ENCODE results near the gene PDLIM4. TPM values are rescaled to one million over a fixed set of nuclear protein-coding genes. Genes with fewer than 3 reads are reported as not detected.

The PDLIM4 gene
- total and polyA plus RNA-seq, 2 experiments from 2014 or later = 25.2 to 31.8 TPM

DNA sequence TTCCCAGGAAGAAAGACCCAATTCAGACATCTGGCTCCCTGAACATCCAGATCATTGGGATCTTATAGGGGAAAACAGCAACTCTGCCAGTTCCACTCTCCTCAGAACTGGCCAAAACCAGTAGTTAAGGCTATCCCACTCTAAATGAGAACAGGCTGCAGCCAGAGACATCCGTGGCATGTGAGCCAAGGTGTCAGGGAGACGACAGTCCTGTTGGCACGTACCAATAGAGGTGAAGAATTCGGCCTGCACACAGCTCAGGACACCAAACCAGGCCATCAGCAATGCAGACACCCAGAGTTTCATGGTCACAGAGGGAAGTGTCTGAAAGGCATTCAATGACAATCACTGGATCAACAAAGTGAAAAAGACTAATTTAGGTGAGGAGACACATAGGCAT is 39.2 kb upstream of the PDLIM4 start:
- Histone ChIP-seq H3F3A (replicated peaks; ENCODE audit: low read depth) (no peaks in the 10 kb centered on the region), H3K4me2 (no peak overlapping the region), H3K27me3 (ENCODE audit: insufficient read depth) (no peaks in the 10 kb centered on the region), H3K9me2 (ENCODE audit: insufficient read depth) (no peaks in the 10 kb centered on the region), H3K27ac (ENCODE audit: low read depth) (no peak overlapping the region), H3K79me2 (replicated peaks; ENCODE audit: insufficient read depth) (no peaks in the 10 kb centered on the region), H3K4me3 (no peak overlapping the region), H2AFZ (no peak overlapping the region), H4K20me1 (replicated peaks; ENCODE audit: insufficient read depth) (no peaks in the 10 kb centered on the region), H3K36me3 (ENCODE audit: insufficient read depth) (no peaks in the 10 kb centered on the region), H3K4me1 (ENCODE audit: insufficient read depth) (no peaks in the 10 kb centered on the region)
- ATAC-seq (no peak), DNase-seq (ENCODE audit: low spot score) (no peak)
- Mint-ChIP-seq H3K9me3 (no peaks in the 10 kb centered on the region), H3K36me3 (ENCODE audit: low read depth) (no peaks in the 10 kb centered on the region), H3K27ac (no peak overlapping the region), H3K4me1 (no peaks in the 10 kb centered on the region; the same call in 2 of the 3 replicates), H3K27me3 (ENCODE audit: insufficient read depth, low read depth, poor library complexity) (peaks cover 5% of the 10 kb centered on the region), H3K4me3 (no peak overlapping the region)
- TF ChIP-seq, protein P1, sequence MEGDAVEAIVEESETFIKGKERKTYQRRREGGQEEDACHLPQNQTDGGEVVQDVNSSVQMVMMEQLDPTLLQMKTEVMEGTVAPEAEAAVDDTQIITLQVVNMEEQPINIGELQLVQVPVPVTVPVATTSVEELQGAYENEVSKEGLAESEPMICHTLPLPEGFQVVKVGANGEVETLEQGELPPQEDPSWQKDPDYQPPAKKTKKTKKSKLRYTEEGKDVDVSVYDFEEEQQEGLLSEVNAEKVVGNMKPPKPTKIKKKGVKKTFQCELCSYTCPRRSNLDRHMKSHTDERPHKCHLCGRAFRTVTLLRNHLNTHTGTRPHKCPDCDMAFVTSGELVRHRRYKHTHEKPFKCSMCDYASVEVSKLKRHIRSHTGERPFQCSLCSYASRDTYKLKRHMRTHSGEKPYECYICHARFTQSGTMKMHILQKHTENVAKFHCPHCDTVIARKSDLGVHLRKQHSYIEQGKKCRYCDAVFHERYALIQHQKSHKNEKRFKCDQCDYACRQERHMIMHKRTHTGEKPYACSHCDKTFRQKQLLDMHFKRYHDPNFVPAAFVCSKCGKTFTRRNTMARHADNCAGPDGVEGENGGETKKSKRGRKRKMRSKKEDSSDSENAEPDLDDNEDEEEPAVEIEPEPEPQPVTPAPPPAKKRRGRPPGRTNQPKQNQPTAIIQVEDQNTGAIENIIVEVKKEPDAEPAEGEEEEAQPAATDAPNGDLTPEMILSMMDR (conservative IDR thresholded peaks at IDR 0.05; ENCODE audit: low read depth in 2 of 2) = no peak
- TF ChIP-seq ZNF114 (CRISPR knock-in tag; IDR thresholded peaks at IDR 0.05) = no peak
- no peak for TF ChIP-seq STAT1 (IDR thresholded peaks at IDR 0.05; ENCODE audit: unreplicated experiment)
- TF ChIP-seq JUNB (IDR thresholded peaks at IDR 0.05; ENCODE audit: unreplicated experiment) = no peak
- TF ChIP-seq, protein P2, sequence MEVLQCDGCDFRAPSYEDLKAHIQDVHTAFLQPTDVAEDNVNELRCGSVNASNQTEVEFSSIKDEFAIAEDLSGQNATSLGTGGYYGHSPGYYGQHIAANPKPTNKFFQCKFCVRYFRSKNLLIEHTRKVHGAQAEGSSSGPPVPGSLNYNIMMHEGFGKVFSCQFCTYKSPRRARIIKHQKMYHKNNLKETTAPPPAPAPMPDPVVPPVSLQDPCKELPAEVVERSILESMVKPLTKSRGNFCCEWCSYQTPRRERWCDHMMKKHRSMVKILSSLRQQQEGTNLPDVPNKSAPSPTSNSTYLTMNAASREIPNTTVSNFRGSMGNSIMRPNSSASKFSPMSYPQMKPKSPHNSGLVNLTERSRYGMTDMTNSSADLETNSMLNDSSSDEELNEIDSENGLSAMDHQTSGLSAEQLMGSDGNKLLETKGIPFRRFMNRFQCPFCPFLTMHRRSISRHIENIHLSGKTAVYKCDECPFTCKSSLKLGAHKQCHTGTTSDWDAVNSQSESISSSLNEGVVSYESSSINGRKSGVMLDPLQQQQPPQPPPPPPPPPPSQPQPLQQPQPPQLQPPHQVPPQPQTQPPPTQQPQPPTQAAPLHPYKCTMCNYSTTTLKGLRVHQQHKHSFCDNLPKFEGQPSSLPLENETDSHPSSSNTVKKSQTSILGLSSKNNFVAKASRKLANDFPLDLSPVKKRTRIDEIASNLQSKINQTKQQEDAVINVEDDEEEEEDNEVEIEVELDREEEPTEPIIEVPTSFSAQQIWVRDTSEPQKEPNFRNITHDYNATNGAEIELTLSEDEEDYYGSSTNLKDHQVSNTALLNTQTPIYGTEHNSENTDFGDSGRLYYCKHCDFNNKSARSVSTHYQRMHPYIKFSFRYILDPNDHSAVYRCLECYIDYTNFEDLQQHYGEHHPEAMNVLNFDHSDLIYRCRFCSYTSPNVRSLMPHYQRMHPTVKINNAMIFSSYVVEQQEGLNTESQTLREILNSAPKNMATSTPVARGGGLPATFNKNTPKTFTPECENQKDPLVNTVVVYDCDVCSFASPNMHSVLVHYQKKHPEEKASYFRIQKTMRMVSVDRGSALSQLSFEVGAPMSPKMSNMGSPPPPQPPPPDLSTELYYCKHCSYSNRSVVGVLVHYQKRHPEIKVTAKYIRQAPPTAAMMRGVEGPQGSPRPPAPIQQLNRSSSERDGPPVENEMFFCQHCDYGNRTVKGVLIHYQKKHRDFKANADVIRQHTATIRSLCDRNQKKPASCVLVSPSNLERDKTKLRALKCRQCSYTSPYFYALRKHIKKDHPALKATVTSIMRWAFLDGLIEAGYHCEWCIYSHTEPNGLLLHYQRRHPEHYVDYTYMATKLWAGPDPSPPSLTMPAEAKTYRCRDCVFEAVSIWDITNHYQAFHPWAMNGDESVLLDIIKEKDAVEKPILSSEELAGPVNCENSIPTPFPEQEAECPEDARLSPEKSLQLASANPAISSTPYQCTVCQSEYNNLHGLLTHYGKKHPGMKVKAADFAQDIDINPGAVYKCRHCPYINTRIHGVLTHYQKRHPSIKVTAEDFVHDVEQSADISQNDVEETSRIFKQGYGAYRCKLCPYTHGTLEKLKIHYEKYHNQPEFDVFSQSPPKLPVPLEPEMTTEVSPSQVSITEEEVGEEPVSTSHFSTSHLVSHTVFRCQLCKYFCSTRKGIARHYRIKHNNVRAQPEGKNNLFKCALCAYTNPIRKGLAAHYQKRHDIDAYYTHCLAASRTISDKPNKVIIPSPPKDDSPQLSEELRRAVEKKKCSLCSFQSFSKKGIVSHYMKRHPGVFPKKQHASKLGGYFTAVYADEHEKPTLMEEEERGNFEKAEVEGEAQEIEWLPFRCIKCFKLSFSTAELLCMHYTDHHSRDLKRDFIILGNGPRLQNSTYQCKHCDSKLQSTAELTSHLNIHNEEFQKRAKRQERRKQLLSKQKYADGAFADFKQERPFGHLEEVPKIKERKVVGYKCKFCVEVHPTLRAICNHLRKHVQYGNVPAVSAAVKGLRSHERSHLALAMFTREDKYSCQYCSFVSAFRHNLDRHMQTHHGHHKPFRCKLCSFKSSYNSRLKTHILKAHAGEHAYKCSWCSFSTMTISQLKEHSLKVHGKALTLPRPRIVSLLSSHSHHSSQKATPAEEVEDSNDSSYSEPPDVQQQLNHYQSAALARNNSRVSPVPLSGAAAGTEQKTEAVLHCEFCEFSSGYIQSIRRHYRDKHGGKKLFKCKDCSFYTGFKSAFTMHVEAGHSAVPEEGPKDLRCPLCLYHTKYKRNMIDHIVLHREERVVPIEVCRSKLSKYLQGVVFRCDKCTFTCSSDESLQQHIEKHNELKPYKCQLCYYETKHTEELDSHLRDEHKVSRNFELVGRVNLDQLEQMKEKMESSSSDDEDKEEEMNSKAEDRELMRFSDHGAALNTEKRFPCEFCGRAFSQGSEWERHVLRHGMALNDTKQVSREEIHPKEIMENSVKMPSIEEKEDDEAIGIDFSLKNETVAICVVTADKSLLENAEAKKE (CRISPR knock-in tag; IDR thresholded peaks at IDR 0.05) = no peak
- no peak for TF ChIP-seq POLR2AphosphoS5 (IDR thresholded peaks at IDR 0.05; ENCODE audit: low read depth)
- TF ChIP-seq, protein P3, sequence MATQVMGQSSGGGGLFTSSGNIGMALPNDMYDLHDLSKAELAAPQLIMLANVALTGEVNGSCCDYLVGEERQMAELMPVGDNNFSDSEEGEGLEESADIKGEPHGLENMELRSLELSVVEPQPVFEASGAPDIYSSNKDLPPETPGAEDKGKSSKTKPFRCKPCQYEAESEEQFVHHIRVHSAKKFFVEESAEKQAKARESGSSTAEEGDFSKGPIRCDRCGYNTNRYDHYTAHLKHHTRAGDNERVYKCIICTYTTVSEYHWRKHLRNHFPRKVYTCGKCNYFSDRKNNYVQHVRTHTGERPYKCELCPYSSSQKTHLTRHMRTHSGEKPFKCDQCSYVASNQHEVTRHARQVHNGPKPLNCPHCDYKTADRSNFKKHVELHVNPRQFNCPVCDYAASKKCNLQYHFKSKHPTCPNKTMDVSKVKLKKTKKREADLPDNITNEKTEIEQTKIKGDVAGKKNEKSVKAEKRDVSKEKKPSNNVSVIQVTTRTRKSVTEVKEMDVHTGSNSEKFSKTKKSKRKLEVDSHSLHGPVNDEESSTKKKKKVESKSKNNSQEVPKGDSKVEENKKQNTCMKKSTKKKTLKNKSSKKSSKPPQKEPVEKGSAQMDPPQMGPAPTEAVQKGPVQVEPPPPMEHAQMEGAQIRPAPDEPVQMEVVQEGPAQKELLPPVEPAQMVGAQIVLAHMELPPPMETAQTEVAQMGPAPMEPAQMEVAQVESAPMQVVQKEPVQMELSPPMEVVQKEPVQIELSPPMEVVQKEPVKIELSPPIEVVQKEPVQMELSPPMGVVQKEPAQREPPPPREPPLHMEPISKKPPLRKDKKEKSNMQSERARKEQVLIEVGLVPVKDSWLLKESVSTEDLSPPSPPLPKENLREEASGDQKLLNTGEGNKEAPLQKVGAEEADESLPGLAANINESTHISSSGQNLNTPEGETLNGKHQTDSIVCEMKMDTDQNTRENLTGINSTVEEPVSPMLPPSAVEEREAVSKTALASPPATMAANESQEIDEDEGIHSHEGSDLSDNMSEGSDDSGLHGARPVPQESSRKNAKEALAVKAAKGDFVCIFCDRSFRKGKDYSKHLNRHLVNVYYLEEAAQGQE (IDR thresholded peaks at IDR 0.05; ENCODE audit: unreplicated experiment) = no peak
- TF ChIP-seq EZH2phosphoT487 (IDR thresholded peaks at IDR 0.05; ENCODE audit: unreplicated experiment) = no peak
- TF ChIP-seq CREB1 (CRISPR knock-in tag; IDR thresholded peaks at IDR 0.05; ENCODE audit: low read depth) = no peak
- TF ChIP-seq, protein P4, sequence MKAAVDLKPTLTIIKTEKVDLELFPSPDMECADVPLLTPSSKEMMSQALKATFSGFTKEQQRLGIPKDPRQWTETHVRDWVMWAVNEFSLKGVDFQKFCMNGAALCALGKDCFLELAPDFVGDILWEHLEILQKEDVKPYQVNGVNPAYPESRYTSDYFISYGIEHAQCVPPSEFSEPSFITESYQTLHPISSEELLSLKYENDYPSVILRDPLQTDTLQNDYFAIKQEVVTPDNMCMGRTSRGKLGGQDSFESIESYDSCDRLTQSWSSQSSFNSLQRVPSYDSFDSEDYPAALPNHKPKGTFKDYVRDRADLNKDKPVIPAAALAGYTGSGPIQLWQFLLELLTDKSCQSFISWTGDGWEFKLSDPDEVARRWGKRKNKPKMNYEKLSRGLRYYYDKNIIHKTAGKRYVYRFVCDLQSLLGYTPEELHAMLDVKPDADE (IDR thresholded peaks at IDR 0.05) = no peak
- TF ChIP-seq NANOG (IDR thresholded peaks at IDR 0.05; ENCODE audit: borderline replicate concordance) = no peak
- TF ChIP-seq ZNF331 (CRISPR knock-in tag; IDR thresholded peaks at IDR 0.05; ENCODE audit: low read depth) = no peak
- TF ChIP-seq EZH2 (IDR thresholded peaks at IDR 0.05; ENCODE audit: low read depth, unreplicated experiment) = no peak

All from GM23338 (cell line).